IPS-20b (cell line): ENCODE data around the gene SLC51A.

Experiments used
- H3K27ac ChIP-seq: one replicate; pipeline ENCODE4 v1.5.1; 2013; ENCODE audit warnings: low read length
- H3K27me3 ChIP-seq: 2 replicates; pipeline ENCODE4 v1.6.1; 2013; ENCODE audit warnings: mild to moderate bottlenecking, low read length, inconsistent platforms; ENCODE audit not compliant: insufficient read depth
- H3K36me3 ChIP-seq: 2 replicates; pipeline ENCODE4 v1.6.1; 2013; ENCODE audit warnings: low read depth, mild to moderate bottlenecking, inconsistent platforms, low read length, moderate library complexity; ENCODE audit not compliant: insufficient read depth
- H3K4me1 ChIP-seq: 2 replicates; pipeline ENCODE4 v1.6.1; 2013; ENCODE audit warnings: mild to moderate bottlenecking, control low read depth, inconsistent platforms, low read length, moderate library complexity; ENCODE audit not compliant: insufficient read depth
- H3K4me3 ChIP-seq: 2 replicates; pipeline ENCODE4 v1.5.1; 2013; ENCODE audit warnings: mild to moderate bottlenecking, low read length, inconsistent platforms
- H3K9ac ChIP-seq: 2 replicates; pipeline ENCODE4 v1.6.1; 2013; ENCODE audit warnings: low read depth, mild to moderate bottlenecking, inconsistent platforms, low read length, moderate library complexity
- H3K9me3 ChIP-seq: 2 replicates; pipeline ENCODE4 v1.6.1; 2013; ENCODE audit warnings: mild to moderate bottlenecking, low read depth, low read length, inconsistent platforms; ENCODE audit not compliant: insufficient read depth

SLC51A gene

DNA sequence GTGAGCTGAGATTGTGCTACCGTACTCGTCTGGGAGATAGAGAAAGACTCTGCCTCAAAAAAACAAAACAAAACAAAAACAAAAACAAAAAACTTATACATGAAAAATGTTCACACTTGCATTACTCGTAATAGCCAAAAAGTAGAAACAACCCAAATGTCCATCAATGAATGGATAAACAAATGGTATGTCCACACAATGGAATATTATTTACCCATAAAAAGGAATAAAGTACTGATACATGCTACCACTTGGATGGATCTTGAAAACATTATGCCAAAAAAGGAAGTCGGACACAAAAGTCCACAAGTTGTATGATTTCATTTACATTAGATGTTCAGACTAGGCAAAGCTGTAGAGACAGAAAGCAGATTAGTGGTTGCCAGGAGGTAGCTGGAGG lies 44.5 kb downstream of the SLC51A start:
- H3K36me3 ChIP-seq: peaks cover 13% of the 10 kb centered on the region; the same call in 1 of the 2 replicates
- no peak overlapping the region for H3K27ac ChIP-seq
- H3K9ac ChIP-seq: no peak overlapping the region
- H3K27me3 ChIP-seq: no peaks in the 10 kb centered on the region
- H3K9me3 ChIP-seq: no peaks in the 10 kb centered on the region
- H3K4me1 ChIP-seq: peaks cover 13% of the 10 kb centered on the region
- H3K4me3 ChIP-seq: no peak overlapping the region

DNA sequence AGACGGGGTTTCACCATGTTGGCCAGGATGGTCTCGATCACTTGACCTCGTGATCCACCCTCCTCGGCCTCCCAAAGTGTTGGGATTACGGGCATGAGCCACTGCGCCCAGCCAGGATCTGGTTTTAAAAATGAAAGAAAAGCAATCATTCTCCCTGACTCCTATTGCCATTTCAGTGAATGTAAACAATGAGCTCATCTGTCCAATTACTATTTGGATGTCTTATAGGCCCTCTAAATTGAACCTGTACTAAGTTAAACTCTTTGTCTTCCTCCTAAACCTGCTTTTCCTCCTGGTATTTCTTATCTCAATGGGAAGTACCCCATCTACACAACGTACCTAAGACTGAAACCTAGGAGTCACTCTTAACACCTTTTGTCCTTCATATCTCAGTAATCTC lies 47.5 kb downstream of the SLC51A start:
- Histone ChIP-seq H3K9me3 (no peaks in the 10 kb centered on the region), H3K9ac (no peak overlapping the region), H3K27ac (no peak overlapping the region), H3K27me3 (no peaks in the 10 kb centered on the region), H3K36me3 (peaks cover 8% of the 10 kb centered on the region; the same call in 1 of the 2 replicates), H3K4me3 (no peak overlapping the region), H3K4me1 (peaks cover 16% of the 10 kb centered on the region)

DNA sequence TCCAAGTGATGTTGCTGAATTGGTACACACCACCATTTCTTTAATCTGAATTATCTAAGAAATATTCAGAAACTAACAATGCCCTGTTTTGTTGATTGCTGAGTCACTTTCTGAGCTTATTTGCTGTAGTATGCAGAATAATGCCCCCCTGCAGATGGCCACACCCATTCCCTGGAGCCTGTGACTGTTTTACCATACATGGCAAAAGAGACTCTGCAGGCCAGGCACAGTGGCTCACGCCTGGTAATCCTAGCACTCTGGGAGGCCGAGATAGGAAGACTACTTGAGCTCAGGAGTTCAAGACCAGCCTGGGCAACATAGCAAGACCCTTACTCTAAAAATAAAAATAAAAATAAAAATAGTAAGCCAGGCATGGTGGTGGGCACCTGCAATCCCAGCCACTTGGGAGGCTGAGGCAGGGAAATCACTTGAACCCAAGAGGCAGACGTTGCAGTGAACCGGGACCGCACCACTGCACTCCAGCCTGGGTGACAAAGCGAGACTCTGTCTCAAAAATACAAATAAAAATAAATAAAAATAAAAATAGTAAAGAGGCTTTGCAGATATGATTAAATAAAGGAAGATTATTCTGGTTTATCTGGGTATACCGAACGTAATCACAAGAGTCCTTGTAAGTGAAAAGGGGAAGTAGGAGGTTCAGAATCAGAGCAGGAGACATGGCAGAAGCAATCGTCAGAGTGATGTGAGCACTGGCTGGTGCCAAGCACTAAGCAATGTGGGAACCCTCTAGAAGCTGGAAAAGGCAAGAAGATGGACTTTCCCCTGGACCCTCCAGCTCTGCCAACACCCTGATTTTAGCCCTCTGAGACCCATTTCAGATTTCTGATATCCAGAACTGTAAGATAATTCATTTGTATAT lies 52.2 kb downstream of the SLC51A start:
- peaks cover 3% of the 10 kb centered on the region; the same call in 1 of the 2 replicates for H3K4me1 ChIP-seq
- peak overlapping the region; percentile 45; the same call in 1 of the 2 replicates for H3K9ac ChIP-seq
- no peaks in the 10 kb centered on the region for H3K27me3 ChIP-seq
- peaks cover 22% of the 10 kb centered on the region for H3K36me3 ChIP-seq
- H3K4me3 ChIP-seq: no peak overlapping the region
- peaks cover 7% of the 10 kb centered on the region; the same call in 1 of the 2 replicates for H3K9me3 ChIP-seq
- H3K27ac ChIP-seq: peak overlapping the region; percentile 59

DNA sequence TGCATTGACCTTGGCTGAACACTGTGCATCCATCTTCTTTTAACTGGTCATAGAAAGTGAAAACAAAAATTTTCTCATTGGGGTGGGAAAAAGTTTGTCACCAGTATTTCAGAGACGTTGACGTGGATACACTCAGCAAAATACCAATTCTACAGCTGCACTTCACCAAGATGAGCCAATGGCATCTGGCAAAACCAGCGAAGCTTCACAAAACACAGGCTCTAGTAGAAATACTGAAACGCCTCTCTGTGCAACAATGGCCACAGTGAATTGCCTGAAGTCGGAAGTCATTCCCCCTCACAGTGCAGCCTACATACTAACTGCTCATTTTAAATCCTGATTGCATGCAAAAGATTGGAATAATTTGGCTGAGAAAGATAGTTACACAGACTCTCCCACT lies 54.2 kb downstream of the SLC51A start:
- H3K27me3 ChIP-seq: no peaks in the 10 kb centered on the region
- peaks cover 3% of the 10 kb centered on the region; the same call in 1 of the 2 replicates for H3K4me1 ChIP-seq
- H3K4me3 ChIP-seq: no peak overlapping the region
- H3K27ac ChIP-seq: no peak overlapping the region
- peaks cover 22% of the 10 kb centered on the region for H3K36me3 ChIP-seq
- H3K9ac ChIP-seq: no peak overlapping the region
- peaks cover 8% of the 10 kb centered on the region; the same call in 1 of the 2 replicates for H3K9me3 ChIP-seq

DNA sequence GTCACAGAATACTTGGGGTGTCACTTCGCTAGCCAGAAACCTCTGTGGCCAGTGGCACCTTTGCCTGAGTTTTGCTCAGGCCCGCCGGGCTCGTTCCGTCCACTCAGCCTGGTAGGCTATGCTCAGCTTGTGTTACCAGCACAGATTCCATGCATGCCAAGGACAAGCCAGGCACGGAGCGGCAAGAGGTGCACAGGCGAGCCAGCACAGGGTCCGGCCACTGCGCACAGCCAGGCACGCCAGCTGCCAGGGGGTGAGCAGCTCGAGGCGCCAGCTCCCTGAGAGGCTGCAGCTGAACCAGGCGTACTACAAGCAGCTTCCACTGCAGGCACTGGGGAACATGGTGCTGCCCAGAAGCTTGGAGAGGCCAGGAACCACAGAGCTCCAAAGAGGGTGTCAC lies 56.5 kb downstream of the SLC51A start:
- Histone ChIP-seq H3K4me3 (no peak overlapping the region), H3K4me1 (peaks cover 2% of the 10 kb centered on the region; the same call in 1 of the 2 replicates), H3K9me3 (peaks cover 8% of the 10 kb centered on the region; the same call in 1 of the 2 replicates), H3K27me3 (no peaks in the 10 kb centered on the region), H3K9ac (no peak overlapping the region), H3K36me3 (peaks cover 18% of the 10 kb centered on the region), H3K27ac (no peak overlapping the region)

DNA sequence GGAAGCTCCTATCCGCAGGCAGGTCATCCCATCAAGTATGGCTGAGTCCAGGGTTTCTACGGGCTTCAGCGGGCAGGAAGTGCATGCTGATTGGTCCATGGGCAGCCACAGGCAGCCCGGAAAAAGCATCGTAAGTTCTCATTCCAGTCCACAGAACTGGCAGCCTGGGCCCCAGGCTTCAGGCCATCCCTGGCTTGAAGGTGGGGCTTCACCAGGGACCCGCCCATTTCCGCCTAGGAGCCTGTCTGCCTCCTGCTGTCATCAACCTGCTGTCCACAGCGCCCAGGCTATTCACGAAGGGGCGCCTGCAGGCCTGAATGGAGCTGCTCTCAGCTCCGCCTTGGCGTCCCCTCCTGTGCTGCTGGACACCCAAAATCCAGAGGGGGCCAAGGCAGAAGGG lies 57.3 kb downstream of the SLC51A start:
- no peak overlapping the region for H3K27ac ChIP-seq
- H3K36me3 ChIP-seq: peaks cover 18% of the 10 kb centered on the region
- H3K9ac ChIP-seq: no peak overlapping the region

DNA sequence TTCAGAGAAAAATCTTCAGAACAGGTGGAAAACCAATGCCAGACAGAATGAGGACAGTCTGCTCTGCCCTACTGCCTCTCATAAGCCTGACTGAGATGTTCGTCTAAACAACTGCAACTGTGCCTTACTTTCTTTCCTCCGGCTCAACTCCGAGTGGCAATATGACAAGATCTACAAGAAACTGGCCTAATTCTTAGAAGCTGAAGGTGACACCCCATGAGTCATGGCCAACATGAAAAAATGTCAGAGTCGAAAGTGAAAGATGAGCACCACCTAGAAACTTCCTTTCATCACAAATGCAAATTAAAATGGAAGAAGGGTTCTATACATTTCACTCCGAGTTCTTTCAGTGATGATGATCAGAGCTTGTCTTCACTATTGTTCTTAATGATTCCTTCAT lies 58.3 kb downstream of the SLC51A start:
- peaks cover 12% of the 10 kb centered on the region for H3K36me3 ChIP-seq
- H3K9ac ChIP-seq: no peak overlapping the region
- peaks cover 8% of the 10 kb centered on the region; the same call in 1 of the 2 replicates for H3K9me3 ChIP-seq
- no peaks in the 10 kb centered on the region for H3K27me3 ChIP-seq
- no peaks in the 10 kb centered on the region for H3K4me1 ChIP-seq
- no peak overlapping the region for H3K27ac ChIP-seq
- H3K4me3 ChIP-seq: no peak overlapping the region

More for the DNA sequence above, 57.3 kb downstream of the SLC51A start:
- Histone ChIP-seq H3K9me3 (peaks cover 8% of the 10 kb centered on the region; the same call in 1 of the 2 replicates), H3K4me1 (no peaks in the 10 kb centered on the region), H3K4me3 (no peak overlapping the region), H3K27me3 (no peaks in the 10 kb centered on the region)

DNA sequence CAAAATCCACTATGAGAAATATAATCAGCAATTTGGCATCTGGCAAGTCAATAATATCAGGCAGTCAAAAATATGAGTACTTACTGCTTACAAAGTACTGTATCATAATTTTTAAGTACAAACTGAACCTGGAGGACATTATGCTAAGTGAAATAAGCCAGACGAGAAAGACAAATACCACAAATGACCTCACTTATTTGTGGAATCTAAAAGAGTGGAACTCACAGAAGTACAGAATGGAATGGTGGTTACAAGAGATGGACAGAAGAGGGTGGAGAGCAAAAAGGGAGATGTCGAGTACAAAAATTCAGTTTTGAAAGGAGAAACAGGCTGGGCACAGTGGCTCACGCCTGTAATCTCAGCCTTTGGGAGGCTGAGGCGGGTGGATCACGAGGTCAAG lies 58.8 kb downstream of the SLC51A start:
- H3K4me1 ChIP-seq: no peaks in the 10 kb centered on the region
- no peak overlapping the region for H3K27ac ChIP-seq
- no peak overlapping the region for H3K9ac ChIP-seq
- H3K27me3 ChIP-seq: no peaks in the 10 kb centered on the region
- peaks cover 8% of the 10 kb centered on the region; the same call in 1 of the 2 replicates for H3K9me3 ChIP-seq
- H3K36me3 ChIP-seq: peaks cover 10% of the 10 kb centered on the region
- H3K4me3 ChIP-seq: no peak overlapping the region

DNA sequence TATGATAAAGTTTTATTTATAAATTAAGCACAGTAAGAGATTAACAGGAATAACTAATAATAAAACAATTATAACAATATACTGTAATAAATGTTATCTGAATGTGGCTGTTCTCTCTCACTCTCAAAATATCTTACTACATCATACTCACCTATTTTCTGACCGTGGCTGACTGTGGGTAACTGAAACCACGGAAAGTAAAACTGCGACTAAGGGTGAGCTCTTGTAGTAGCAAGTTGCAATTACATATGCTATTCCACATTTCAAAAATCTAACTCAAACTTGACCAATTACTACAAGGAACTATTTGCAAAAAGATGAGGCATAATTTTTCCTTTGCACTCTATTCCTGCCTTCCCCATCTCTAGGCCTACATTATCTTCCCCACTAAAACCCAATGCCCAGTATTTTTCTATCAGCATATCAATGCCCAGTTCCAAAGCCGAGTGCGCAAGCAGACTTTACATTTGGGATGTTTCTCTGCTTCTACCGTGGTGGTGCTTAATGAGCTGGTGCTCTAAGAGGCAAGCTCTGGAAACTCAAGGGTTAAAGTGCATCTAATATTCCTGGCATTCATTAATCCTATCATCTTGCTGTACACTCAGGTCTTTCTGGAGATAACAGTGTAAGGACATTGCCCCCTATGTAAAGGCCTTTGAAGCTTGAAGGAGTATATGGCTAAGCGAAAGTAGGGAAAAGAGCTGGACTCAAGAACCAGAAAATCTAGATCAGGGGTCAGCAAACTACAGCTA lies 64.5 kb downstream of the SLC51A start:
- H3K9ac ChIP-seq: no peak overlapping the region
- no peak overlapping the region for H3K27ac ChIP-seq
- no peaks in the 10 kb centered on the region for H3K9me3 ChIP-seq
- no peaks in the 10 kb centered on the region for H3K36me3 ChIP-seq
- H3K4me3 ChIP-seq: no peak overlapping the region
- H3K4me1 ChIP-seq: peaks cover 4% of the 10 kb centered on the region
- H3K27me3 ChIP-seq: no peaks in the 10 kb centered on the region

DNA sequence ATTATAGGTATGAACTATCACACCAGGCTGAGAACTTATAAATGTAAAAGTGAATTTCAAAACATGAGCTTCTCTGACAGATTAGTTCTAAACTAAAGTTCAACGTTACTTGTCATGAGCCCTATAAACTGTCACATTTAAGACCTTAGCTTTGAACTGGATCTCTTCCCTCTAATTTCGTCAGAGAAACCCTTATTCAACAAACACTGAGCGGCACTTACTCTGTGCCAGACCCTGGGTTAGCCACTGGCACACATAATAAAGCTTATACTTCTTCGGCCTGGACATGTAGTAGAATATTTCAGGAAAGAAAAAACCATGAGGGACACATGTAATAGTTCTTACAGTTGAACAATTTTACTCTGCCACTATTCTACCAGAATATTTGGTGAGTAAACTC lies 65.6 kb downstream of the SLC51A start:
- Histone ChIP-seq H3K4me1 (peaks cover 4% of the 10 kb centered on the region), H3K27ac (no peak overlapping the region), H3K27me3 (no peaks in the 10 kb centered on the region), H3K9me3 (no peaks in the 10 kb centered on the region), H3K9ac (no peak overlapping the region), H3K36me3 (no peaks in the 10 kb centered on the region), H3K4me3 (no peak overlapping the region)
